ENCODE data around the gene MYO5B.

The MYO5B gene

DNA sequence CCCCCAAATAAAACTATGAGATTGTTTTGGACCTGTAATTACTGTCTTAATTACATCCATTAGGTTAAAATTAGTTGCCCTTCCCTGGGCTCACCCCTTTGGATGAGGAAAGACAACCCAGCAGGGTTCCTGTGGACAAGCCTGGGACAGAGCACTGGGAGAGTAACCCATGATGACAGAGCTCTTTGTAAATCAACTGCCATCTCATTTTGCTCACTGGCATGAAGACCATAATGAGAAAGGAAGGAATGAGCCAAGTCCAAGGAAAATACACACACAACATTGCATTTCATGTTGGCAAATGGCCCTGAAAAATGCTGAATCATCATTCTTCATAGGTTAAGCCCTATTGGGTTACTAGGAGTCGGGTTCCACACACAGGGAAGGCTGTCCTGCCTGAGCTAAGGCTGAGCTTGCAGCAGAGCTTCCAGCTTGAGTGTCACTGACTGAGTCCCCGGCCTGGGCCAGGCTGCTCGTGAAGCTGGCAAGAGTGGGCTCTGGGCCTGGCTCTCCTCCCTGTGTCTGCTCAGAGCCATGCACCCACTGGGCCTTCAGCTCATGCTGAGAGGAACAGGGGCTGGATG, 287.5 kb downstream of the MYO5B start:
- TF ChIP-seq, protein P1, sequence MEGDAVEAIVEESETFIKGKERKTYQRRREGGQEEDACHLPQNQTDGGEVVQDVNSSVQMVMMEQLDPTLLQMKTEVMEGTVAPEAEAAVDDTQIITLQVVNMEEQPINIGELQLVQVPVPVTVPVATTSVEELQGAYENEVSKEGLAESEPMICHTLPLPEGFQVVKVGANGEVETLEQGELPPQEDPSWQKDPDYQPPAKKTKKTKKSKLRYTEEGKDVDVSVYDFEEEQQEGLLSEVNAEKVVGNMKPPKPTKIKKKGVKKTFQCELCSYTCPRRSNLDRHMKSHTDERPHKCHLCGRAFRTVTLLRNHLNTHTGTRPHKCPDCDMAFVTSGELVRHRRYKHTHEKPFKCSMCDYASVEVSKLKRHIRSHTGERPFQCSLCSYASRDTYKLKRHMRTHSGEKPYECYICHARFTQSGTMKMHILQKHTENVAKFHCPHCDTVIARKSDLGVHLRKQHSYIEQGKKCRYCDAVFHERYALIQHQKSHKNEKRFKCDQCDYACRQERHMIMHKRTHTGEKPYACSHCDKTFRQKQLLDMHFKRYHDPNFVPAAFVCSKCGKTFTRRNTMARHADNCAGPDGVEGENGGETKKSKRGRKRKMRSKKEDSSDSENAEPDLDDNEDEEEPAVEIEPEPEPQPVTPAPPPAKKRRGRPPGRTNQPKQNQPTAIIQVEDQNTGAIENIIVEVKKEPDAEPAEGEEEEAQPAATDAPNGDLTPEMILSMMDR (IDR thresholded peaks at IDR 0.05): no peak

DNA sequence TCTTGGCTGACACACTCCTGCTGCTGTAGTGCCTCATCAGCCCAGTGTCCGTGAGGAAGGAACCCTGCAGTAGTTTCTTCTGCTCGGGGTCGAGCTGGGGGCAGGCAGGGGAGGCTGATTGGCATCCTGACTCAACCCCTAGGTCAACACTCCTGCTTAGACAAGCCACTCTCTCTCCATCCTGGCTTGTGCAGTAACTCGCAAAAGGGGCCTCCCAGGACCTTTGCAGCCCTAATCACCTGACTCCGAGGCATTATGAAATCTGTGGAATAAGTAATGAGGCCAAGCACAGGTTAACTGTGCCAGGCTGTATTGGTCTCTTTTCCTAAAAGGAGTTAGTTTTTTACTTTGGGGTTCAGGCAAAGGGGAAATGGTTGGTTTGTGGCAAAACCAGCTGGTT, 289.2 kb downstream of the MYO5B start:
- TF ChIP-seq, protein P1 (IDR thresholded peaks at IDR 0.05): no peak

DNA sequence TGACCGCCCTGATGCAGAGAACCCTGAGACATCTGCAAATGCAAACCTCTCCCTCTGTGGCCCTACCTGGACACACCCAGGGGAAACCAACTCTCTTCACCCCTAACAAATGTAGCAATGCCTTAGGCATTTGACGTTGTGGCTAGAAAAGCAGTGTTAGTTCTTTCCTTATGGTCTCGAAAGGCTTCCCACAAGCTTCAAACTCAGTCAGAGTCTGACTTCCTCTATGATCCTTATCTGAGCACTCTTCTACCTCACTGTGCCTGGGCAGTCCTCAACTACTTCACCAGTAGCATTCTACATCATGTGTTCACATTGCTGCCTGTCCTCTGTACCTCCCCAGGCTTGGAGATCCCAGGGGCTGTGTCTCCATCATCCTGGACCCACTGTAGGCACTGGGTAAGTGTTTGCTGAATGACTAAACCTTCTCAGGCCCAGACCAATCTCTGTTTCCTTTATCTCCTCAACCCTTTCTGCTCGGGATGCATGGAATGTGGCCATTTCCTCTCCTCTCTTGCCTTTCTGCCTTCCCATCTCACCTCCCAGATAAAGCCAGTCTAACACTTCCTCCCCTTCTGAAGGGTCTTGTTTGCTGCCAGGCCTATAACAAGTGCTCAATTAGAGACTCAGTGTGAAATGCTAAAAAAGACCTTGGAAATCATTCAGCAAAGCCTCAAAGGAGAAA, 289.9 kb downstream of the MYO5B start:
- TF ChIP-seq, protein P1 (IDR thresholded peaks at IDR 0.05): no peak

DNA sequence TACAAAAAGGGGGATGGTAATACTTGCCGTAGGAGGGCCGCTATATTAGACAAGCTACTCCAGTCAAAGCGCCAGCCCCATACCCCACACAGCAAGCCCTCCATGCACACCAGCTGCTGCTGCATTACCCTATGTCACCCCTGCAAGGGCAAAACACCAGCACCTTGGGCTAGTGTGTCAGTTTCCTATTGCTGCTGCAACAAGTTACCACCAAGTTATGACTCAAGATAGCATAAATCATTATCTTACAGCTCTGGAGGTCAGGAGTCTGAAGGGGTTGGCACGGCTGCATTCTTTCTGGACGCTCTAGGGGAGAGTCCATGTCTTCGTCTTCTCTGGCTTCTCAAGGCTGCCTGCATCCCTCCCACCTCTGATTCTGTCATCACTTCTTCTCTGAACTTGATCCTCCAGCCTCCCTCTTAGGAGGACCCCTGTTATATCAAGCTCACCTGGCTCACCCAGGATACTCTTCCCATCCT, 293.0 kb downstream of the MYO5B start:
- TF ChIP-seq, protein P1 (IDR thresholded peaks at IDR 0.05): no peak

DNA sequence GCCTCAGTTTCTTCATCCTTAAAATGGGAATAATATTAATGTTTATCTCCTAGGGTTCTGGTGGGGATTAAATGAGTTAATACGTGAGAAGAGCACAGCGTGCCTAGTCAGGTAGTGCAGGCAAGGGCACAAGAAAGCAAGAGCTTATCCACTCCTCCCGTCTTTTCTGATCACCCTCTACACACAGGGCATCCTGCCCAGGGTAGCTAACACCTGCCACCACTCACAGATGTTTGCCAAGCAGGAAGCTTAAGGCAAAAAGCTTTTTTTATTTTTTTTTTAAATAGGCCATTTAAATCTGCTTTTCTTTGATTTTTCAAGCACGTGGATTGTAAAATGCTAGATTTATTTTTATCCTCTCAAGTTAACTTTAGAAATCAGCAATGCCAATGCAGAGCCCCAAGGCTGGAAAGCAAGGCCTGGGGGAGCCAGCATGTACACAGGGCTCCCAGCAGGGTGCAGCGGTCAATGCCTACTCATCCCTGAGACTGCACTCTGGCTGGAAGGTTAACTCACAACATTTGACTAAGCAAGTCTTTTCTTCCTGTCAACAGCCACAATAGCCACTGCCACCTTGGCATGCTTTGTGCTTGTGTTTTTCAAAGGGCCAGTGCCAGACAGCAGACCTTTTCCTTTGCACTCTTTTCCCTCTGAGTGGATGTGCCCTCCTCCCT, 295.2 kb downstream of the MYO5B start:
- TF ChIP-seq, protein P1 (IDR thresholded peaks at IDR 0.05): no peak; the same call in 1 of the 2 replicates

DNA sequence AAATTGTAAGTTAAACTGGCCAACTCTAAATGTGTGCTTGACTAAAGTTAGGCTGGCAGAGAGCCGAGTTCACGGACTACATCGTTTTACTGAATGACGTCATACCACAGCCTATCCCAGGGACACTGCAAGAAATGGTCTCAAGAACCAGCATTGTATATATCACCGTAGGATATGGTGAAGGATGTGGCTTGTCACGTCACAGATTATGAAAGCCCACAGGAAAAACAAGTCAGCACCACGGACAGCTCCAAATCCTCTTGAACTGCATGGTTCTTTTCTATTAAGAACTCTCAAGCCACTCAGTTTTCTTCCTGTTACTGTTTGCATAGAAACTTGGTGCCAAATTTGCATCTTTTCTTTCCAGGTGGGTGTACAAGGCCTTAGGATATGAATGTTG, 296.5 kb downstream of the MYO5B start:
- TF ChIP-seq, protein P1 (IDR thresholded peaks at IDR 0.05): no peak

DNA sequence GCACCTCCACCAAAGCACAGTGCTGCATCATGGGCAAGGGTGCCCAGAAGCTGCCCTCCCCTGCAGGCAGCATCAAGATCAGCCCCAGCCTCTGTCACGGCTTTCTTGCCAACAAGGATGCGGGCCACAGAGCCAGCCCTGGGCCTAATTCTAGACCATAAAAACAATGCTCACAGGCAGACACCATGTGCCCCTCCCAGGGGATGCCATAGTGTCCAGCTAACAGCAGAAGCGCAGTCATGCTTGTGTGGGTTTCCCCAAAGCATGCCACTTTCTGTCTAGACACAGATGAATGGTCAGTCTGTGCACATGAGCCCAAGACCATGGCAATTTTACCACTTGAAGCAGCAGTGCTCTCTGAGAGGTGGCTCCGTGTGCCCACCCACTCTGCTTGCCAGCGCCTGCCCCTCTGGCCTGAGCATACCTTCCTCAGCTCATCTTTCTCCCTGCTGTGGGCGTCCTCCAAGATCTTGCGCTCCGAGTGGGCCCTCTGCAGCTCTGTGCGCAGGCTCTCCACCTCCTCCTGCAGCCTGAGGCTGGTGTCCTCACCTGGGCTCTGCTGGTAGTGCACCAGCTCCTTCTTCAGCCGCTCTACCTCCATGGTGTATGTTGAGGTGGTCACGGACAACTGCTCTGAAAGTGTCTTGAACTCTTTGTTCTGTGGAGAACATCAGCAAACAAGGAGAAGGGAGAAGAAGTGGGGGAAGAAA, 300.3 kb downstream of the MYO5B start:
- TF ChIP-seq, protein P1 (IDR thresholded peaks at IDR 0.05): no peak

Measured in LNCAP (cell line).